ENCODE results near the gene BAZ1B.

The BAZ1B gene, protein sequence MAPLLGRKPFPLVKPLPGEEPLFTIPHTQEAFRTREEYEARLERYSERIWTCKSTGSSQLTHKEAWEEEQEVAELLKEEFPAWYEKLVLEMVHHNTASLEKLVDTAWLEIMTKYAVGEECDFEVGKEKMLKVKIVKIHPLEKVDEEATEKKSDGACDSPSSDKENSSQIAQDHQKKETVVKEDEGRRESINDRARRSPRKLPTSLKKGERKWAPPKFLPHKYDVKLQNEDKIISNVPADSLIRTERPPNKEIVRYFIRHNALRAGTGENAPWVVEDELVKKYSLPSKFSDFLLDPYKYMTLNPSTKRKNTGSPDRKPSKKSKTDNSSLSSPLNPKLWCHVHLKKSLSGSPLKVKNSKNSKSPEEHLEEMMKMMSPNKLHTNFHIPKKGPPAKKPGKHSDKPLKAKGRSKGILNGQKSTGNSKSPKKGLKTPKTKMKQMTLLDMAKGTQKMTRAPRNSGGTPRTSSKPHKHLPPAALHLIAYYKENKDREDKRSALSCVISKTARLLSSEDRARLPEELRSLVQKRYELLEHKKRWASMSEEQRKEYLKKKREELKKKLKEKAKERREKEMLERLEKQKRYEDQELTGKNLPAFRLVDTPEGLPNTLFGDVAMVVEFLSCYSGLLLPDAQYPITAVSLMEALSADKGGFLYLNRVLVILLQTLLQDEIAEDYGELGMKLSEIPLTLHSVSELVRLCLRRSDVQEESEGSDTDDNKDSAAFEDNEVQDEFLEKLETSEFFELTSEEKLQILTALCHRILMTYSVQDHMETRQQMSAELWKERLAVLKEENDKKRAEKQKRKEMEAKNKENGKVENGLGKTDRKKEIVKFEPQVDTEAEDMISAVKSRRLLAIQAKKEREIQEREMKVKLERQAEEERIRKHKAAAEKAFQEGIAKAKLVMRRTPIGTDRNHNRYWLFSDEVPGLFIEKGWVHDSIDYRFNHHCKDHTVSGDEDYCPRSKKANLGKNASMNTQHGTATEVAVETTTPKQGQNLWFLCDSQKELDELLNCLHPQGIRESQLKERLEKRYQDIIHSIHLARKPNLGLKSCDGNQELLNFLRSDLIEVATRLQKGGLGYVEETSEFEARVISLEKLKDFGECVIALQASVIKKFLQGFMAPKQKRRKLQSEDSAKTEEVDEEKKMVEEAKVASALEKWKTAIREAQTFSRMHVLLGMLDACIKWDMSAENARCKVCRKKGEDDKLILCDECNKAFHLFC (N-terminal part only)

DNA sequence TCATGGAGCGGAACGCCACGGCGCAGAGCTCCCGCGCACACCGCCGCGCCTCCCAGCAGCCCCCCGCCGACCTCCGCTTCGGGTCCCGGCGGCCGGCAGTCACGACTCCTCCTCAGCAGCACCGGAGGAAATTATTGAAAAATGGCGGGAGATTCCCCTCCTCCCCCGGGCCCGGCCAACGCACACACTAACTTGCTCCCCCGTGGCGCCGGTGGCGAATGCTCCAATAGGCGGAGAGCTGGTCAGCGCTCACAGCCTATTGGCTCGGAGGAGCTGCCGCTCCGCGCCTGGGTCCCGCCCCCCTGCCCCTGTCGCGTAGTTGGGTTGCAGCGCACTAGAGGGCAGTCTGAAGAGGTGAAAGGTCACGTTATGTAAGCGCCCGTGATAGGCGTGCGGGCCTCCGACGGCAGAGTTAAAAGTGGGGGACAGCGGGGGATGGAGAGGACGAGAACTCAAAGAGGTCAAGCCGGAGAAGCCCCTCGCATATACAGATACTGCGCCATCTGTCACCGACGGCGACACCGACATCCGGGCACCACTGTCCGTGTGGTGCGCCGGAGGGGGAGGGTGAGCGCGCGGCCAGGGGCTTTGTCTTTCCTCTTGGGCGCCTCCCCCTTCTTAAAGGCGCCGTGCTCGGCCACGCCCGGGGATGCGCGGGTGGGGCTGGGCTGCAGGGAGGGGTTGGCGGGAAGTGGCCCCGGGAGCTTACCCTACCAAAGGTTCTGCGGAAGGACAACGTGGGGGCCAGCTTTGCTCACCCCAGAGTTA is at the start of gene BAZ1B:
BAZ1B (minus strand) TSS at position 189 of the 768 bp plus-strand sequence. CDS start 360 bp downstream, outside the sequence.
- H3K4me3 ChIP-seq (ENCODE audit: control insufficient read depth, low read depth, low read length): peak within 1 kb of the TSS; percentile 75
- TF ChIP-seq, protein P1, sequence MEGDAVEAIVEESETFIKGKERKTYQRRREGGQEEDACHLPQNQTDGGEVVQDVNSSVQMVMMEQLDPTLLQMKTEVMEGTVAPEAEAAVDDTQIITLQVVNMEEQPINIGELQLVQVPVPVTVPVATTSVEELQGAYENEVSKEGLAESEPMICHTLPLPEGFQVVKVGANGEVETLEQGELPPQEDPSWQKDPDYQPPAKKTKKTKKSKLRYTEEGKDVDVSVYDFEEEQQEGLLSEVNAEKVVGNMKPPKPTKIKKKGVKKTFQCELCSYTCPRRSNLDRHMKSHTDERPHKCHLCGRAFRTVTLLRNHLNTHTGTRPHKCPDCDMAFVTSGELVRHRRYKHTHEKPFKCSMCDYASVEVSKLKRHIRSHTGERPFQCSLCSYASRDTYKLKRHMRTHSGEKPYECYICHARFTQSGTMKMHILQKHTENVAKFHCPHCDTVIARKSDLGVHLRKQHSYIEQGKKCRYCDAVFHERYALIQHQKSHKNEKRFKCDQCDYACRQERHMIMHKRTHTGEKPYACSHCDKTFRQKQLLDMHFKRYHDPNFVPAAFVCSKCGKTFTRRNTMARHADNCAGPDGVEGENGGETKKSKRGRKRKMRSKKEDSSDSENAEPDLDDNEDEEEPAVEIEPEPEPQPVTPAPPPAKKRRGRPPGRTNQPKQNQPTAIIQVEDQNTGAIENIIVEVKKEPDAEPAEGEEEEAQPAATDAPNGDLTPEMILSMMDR (IDR thresholded peaks at IDR 0.05; ENCODE audit: control insufficient read depth, insufficient read depth, low read depth, low read length, missing control alignments): no peak

DNA sequence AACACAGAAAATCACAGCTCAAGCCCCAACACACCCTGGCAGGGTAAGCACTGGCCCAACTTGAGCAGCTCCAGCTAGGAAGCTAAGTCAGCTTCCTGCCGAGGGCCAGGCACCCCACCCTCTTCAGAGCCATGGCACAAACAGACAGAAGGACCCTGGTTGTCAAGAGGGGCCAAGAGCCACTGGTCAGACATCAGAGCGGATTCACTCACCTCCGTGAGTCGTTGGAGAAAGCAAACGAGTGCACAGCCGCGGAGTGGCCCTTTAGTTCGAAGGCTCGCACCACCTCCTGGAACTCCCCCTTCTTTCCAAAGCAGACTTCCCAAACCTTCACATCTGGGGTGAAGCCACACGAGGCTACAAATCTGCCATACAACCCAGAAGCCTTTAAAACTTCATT is 48.9 kb upstream of the BAZ1B start:
- H3K4me3 ChIP-seq (ENCODE audit: control insufficient read depth, low read depth, low read length): no peak overlapping the region
- TF ChIP-seq, protein P1 (IDR thresholded peaks at IDR 0.05; ENCODE audit: control insufficient read depth, insufficient read depth, low read depth, low read length, missing control alignments): no peak
- DNase-seq (ENCODE audit: low read depth): no peak

More for the DNA sequence above, at the start of gene BAZ1B:
- peak; percentile 90 for DNase-seq (ENCODE audit: low read depth)

DNA sequence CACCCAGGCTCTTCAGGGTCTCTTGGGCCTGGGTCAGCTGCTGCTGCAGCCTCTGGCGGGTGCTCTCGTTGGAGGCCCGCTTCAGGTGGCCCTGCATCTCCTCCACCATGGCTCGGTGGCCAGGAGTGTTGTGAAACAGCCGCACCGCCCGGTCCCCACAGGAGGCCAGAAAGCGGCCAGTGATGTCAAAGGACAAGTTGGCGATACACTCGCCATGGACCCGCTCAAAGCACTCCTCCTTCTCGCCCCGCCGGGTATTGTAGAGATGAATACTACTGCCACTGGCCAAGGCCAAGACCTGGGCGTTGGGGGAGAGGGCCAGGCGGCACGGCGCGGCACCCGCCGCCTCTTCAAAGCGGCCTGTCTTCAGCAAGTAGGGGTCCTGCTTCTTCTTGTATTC is 48.4 kb upstream of the BAZ1B start:
- TF ChIP-seq, protein P1 (IDR thresholded peaks at IDR 0.05; ENCODE audit: control insufficient read depth, insufficient read depth, low read depth, low read length, missing control alignments): no peak
- H3K4me3 ChIP-seq (ENCODE audit: control insufficient read depth, low read depth, low read length): no peak overlapping the region
- DNase-seq (ENCODE audit: low read depth): no peak

DNA sequence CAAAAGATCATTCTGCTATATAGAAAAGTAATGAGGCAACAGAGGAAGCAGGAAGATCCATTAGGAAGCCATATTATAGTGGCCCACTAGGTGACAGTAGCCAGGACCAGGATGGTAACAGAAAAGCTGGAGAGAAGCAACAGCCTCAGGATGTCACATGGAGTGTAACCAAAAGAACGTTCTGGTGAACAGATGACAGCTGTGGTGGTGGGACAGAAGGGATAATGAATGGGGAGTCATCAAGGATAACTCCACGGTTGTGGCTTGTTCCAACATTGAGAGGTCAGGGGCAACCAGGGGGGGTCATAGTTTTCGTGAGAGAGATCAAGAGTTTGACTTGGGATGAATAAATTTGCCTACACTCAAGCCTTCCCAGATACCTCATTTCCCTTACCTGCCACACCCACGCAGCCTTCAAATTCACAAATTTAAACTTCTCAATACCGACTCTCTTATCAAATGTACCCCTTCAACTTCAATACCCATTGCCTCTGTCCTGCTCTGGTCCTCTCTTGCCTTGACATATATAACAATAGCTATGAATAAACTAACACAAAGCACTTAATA is 47.0 kb upstream of the BAZ1B start:
- H3K4me3 ChIP-seq (ENCODE audit: control insufficient read depth, low read depth, low read length): no peak overlapping the region
- TF ChIP-seq, protein P1 (IDR thresholded peaks at IDR 0.05; ENCODE audit: control insufficient read depth, insufficient read depth, low read depth, low read length, missing control alignments): no peak
- no peak for DNase-seq (ENCODE audit: low read depth)

DNA sequence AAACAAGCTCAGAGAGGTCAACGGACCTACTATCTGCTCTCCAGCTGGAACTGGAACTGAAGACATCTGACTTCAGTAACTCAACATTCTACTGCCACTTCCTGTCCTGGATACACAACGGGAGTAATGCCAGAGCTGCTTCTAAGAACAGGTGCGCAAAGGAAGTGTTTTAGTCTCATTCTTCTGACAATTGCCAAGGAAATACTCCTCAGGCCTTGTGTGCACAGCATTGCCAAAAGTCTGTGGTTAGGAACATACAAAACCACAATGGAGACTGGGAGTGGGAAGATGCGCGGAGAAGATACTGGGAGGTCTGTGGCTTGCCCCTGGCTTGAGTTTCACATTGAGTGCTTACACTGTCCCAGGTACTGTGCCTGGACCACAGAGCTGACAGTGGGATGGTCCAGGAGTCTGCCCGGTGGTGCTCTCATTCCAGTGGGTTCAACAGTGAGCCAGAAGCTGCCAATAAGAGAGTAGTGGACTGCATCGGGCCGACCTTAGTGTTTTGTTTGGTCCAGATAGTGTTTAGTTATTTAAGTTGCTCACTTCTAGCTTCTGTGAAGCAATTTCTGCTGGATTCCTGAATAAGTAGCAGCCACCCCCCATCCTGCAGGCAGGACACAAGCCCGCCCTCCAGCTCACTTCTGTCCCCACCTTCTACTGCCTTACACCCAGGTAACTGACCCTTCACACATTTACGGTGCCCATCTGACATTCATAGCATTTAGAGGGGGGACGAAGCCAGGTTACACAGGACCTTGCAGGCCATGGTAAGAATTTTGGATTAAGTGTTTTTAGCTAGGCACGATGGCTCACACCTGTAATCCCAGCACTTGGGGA is 46.0 kb upstream of the BAZ1B start:
- TF ChIP-seq, protein P1 (IDR thresholded peaks at IDR 0.05; ENCODE audit: control insufficient read depth, insufficient read depth, low read depth, low read length, missing control alignments): no peak
- H3K4me3 ChIP-seq (ENCODE audit: control insufficient read depth, low read depth, low read length): no peak overlapping the region
- no peak for DNase-seq (ENCODE audit: low read depth)

All from AG09309 (cell line).